Hematopoietic multipotent progenitor cell treated with erythropoietin and hydrocortisone succinate and interleukin-3 and kit ligand, for 4 days (in vitro differentiated cells): ENCODE measurements around the gene TMEM33.

ENCODE experiments used
- DNase-seq: peaks from one replicate; pipeline ENCODE4 v3.0.0-alpha.2; 2015

TMEM33 gene

DNA sequence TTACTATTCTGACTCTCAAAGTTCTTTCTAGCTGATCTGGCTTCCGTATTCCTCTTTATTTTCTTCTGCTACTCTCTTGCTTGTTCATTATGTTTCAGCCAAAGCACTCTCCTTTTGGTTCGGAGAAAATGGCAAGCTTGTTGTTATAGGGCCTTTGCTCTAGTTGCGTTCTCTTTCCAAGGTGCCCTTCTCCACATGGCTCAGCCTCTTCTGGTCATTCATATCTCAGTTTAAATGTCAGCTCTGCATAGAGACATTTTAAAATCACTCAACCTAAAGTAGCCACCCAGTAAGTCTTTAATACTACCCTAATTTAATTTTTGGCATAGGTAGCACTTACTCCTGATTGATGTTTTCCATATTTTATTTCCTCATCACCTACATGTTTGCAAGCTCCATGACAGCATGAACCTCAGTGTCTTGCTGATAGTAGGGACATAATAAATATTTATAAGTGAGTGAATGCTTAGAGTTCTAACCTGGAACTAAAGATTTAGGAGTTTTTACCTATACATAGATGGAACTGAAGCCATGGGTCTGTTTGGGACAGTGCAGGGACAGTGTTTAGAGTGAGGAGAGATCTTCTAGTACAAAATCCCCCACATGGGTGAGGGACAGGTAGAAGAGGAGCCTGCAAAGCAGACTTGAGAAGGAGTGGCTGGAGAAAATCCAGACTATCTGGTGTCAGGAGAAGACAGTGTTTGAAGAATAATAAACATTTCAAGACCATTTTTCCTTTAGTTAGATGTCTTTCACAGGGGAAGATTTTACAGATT is 73.0 kb downstream of the TMEM33 start:
- DNase-seq = no peak
